ENCODE measurements around the gene CBX7. TPM values are rescaled to one million over a fixed set of nuclear protein-coding genes. Genes with fewer than 3 reads are reported as not detected.
A peak's percentile ranks its signal among the peaks of the same experiment; 100 is the strongest.

The CBX7 gene
- 6.6 TPM for total RNA-seq

- peak; percentile 92 for DNase-seq
Observed at GRCh38 chr22:39152511-39153219, at the start of gene CBX7. CBX7 (minus strand) TSS chr22:39152680; CDS start chr22:39152444, 236 bp downstream.

GRCh38 chr22:39197578-39197977 is 45.1 kb upstream of the CBX7 start:
- no peak for DNase-seq

- no peak for DNase-seq
Observed at GRCh38 chr22:39194098-39194497, 41.6 kb upstream of the CBX7 start.

- no peak for DNase-seq
Observed at GRCh38 chr22:39188809-39189208, 36.3 kb upstream of the CBX7 start.

GRCh38 chr22:39185601-39186012 is 33.1 kb upstream of the CBX7 start:
- peak; percentile 40 for DNase-seq

- DNase-seq: no peak
Observed at GRCh38 chr22:39184586-39185577, 32.4 kb upstream of the CBX7 start.

GRCh38 chr22:39183991-39184585 is 31.6 kb upstream of the CBX7 start:
- DNase-seq: no peak

- DNase-seq: no peak
Observed at GRCh38 chr22:39182478-39183030, 30.1 kb upstream of the CBX7 start.

- no peak for DNase-seq
Observed at GRCh38 chr22:39181778-39182177, 29.3 kb upstream of the CBX7 start.

GRCh38 chr22:39181356-39181755 is 28.9 kb upstream of the CBX7 start:
- no peak for DNase-seq

GRCh38 chr22:39179841-39180335 is 27.4 kb upstream of the CBX7 start:
- DNase-seq: no peak

GRCh38 chr22:39179401-39179827 is 26.9 kb upstream of the CBX7 start:
- DNase-seq: no peak

- no peak for DNase-seq
Observed at GRCh38 chr22:39178206-39179111, 26.0 kb upstream of the CBX7 start.

GRCh38 chr22:39177791-39178190 is 25.3 kb upstream of the CBX7 start:
- DNase-seq: no peak

GRCh38 chr22:39177456-39177775 is 24.9 kb upstream of the CBX7 start:
- no peak for DNase-seq

- DNase-seq: no peak
Observed at GRCh38 chr22:39176714-39177455, 24.4 kb upstream of the CBX7 start.

- DNase-seq: no peak
Observed at GRCh38 chr22:39176143-39176713, 23.7 kb upstream of the CBX7 start.

- no peak for DNase-seq
Observed at GRCh38 chr22:39175353-39176142, 23.1 kb upstream of the CBX7 start.

Measured in occipital lobe (tissue), 2 donors.